Stimulated activated CD4-positive, alpha-beta T cell treated with anti-CD3 and anti-CD28 coated beads, Interleukin-12 subunit alpha, Interleukin-12 subunit beta, amount 100 ng/mL, for 48 hours (primary cell): ENCODE data around the gene KCNJ12.
"Not testable (repeated sequence)": the region's sequence is repeated elsewhere in the genome, so short reads cannot be mapped to it uniquely, and the experiment has no call there.

Experiments
- DNase-seq, 3 donors: peaks; one replicate each; pipeline ENCODE4 v3.0.0-alpha.2; 2020; ENCODE audit warnings: low read depth in 2 of 3, low spot score in 1 of 3

The KCNJ12 gene

GRCh38 chr17:21349358-21350050 is 26.7 kb upstream of the KCNJ12 start:
- DNase-seq = not testable (repeated sequence)

- DNase-seq = not testable (repeated sequence)
These were observed 25.7 kb upstream of the KCNJ12 start for GRCh38 chr17:21350495-21350894.

- DNase-seq = no peak
These were observed 24.6 kb upstream of the KCNJ12 start for GRCh38 chr17:21351366-21352065.

GRCh38 chr17:21352221-21352980 is 23.8 kb upstream of the KCNJ12 start:
- DNase-seq = no peak

GRCh38 chr17:21352981-21353265 is 23.2 kb upstream of the KCNJ12 start:
- DNase-seq = no peak

- DNase-seq = no peak
These were observed 22.7 kb upstream of the KCNJ12 start for GRCh38 chr17:21353326-21354010.

- no peak for DNase-seq
These were observed 21.3 kb upstream of the KCNJ12 start for GRCh38 chr17:21354796-21355385.

- no peak for DNase-seq
These were observed 20.6 kb upstream of the KCNJ12 start for GRCh38 chr17:21355586-21355985.

GRCh38 chr17:21356537-21357127 is 19.5 kb upstream of the KCNJ12 start:
- no peak for DNase-seq

GRCh38 chr17:21357281-21357680 is 18.9 kb upstream of the KCNJ12 start:
- no peak for DNase-seq

- DNase-seq = no peak
These were observed 18.2 kb upstream of the KCNJ12 start for GRCh38 chr17:21357696-21358656.

- DNase-seq = no peak
These were observed 17.3 kb upstream of the KCNJ12 start for GRCh38 chr17:21358682-21359482.

- no peak for DNase-seq
These were observed 16.7 kb upstream of the KCNJ12 start for GRCh38 chr17:21359483-21359840.

GRCh38 chr17:21360048-21360447 is 16.1 kb upstream of the KCNJ12 start:
- no peak for DNase-seq

GRCh38 chr17:21361020-21361809 is 14.9 kb upstream of the KCNJ12 start:
- no peak for DNase-seq

- no peak for DNase-seq
These were observed 13.7 kb upstream of the KCNJ12 start for GRCh38 chr17:21362331-21362931.

- DNase-seq = no peak
These were observed 12.1 kb upstream of the KCNJ12 start for GRCh38 chr17:21363776-21364642.
